SK-N-SH (cell line): ENCODE data around the gene RIOX2. TPM values are rescaled to one million over a fixed set of nuclear protein-coding genes. Genes with fewer than 3 reads are reported as not detected.
"Not testable (repeated sequence)": the region's sequence is repeated elsewhere in the genome, so short reads cannot be mapped to it uniquely, and the experiment has no call there.

ENCODE experiments used
- CTCF ChIA-PET: fragments of 300-600, 350-600 bp; formaldehyde crosslinking; extraction: SDS; loops from one replicate; lab custom pipeline; 2021; lab: Yijun Ruan, JAX
- POLR2A ChIA-PET: fragments of 350-600 bp; sonication (Branson Sonifier 250); formaldehyde crosslinking; extraction: SDS; loops from one replicate; lab custom pipeline; 2020; ENCODE audit warnings: antibody characterized with exemption, inconsistent platforms; lab: Yijun Ruan, JAX
- DNase-seq: peaks from one replicate; pipeline ENCODE4 v3.0.0; 2012
- H2AFZ ChIP-seq: fragments of 200-600 bp; sonication (generic); 2 replicates; pipeline ENCODE4 v1.8.1; 2016; ENCODE audit warnings: antibody characterized with exemption, mild to moderate bottlenecking, low read depth
- H3F3A ChIP-seq: fragments of 200-600 bp; sonication (generic); replicated peaks from 2 replicates; pipeline ENCODE3; 2016; ENCODE audit warnings: antibody characterized with exemption, mild to moderate bottlenecking; ENCODE audit not compliant: insufficient read depth
- H3K27ac ChIP-seq, 2 experiments: fragments of 200-500 bp in 1 of 2; fragments of 200-600 bp in 1 of 2; sonication (Bioruptor generic) in 1 of 2; sonication (generic), shearing (Covaris generic) in 1 of 2; 2 replicates each; pipeline versions ENCODE4 v1.5.1 to v1.6.1; 2014 to 2016; ENCODE audit warnings: low read depth in 2 of 2, inconsistent platforms in 1 of 2, low read length in 1 of 2, mild to moderate bottlenecking in 1 of 2, mixed read lengths in 1 of 2
- H3K27me3 ChIP-seq: fragments of 200-600 bp; sonication (generic), shearing (Covaris generic); 2 replicates; pipeline ENCODE4 v1.6.1; 2016; ENCODE audit warnings: mixed run types; ENCODE audit not compliant: insufficient read depth
- H3K36me3 ChIP-seq, 2 experiments: fragments of 200-500 bp in 1 of 2; fragments of 200-600 bp in 1 of 2; sonication (Bioruptor generic) in 1 of 2; sonication (generic) in 1 of 2; replicated peaks in 1 of 2; 2 replicates each; pipeline versions ENCODE3 to v1.5.1; 2014 to 2016; ENCODE audit warnings: low read length in 1 of 2, mild to moderate bottlenecking in 1 of 2; ENCODE audit not compliant: insufficient read depth in 2 of 2, control insufficient read depth in 1 of 2
- H3K4me1 ChIP-seq, 2 experiments: fragments of 200-500 bp in 1 of 2; fragments of 200-600 bp in 1 of 2; sonication (Bioruptor generic) in 1 of 2; sonication (generic), shearing (Covaris generic) in 1 of 2; 2 replicates each; pipeline versions ENCODE4 v1.5.1 to v1.6.1; 2014 to 2016; ENCODE audit warnings: low read depth in 1 of 2, low read length in 1 of 2, mixed run types in 1 of 2; ENCODE audit not compliant: insufficient read depth in 2 of 2, control insufficient read depth in 1 of 2
- H3K4me2 ChIP-seq: fragments of 200-600 bp; sonication (generic), shearing (Covaris generic); 2 replicates; pipeline ENCODE4 v1.6.1; 2017; ENCODE audit warnings: mixed run types
- H3K4me3 ChIP-seq, 2 experiments: fragments of 200-500 bp in 1 of 2; fragments of 200-600 bp in 1 of 2; sonication (Bioruptor generic) in 1 of 2; sonication (generic), shearing (Covaris generic) in 1 of 2; 2 replicates each; pipeline versions ENCODE4 v1.5.1 to v1.8.1; 2014 to 2016; ENCODE audit warnings: low read depth in 2 of 2, inconsistent platforms in 1 of 2, low read length in 1 of 2, mild to moderate bottlenecking in 1 of 2, mixed read lengths in 1 of 2, moderate library complexity in 1 of 2
- H3K79me2 ChIP-seq: fragments of 200-600 bp; sonication (generic); 2 replicates; pipeline ENCODE4 v1.8.1; 2017; ENCODE audit warnings: mild to moderate bottlenecking; ENCODE audit not compliant: insufficient read depth
- H3K9ac ChIP-seq: fragments of 200-600 bp; sonication (generic); 2 replicates; pipeline ENCODE4 v1.6.1; 2017; ENCODE audit warnings: mixed run types
- H3K9me2 ChIP-seq: fragments of 200-600 bp; sonication (generic); 2 replicates; pipeline ENCODE4 v1.6.1; 2017; ENCODE audit warnings: mixed run types
- H3K9me3 ChIP-seq: fragments of 200-600 bp; sonication (generic); 2 replicates; pipeline ENCODE4 v1.6.1; 2017; ENCODE audit warnings: mixed run types, mild to moderate bottlenecking, moderate library complexity
- H4K20me1 ChIP-seq: fragments of 200-600 bp; sonication (generic); 2 replicates; pipeline ENCODE4 v1.6.1; 2017; ENCODE audit warnings: mild to moderate bottlenecking, mixed run types; ENCODE audit not compliant: insufficient read depth
- ELF1 ChIP-seq: IDR thresholded peaks from 2 replicates; pipeline ENCODE4 v1.4.0; 2012
- EZH2phosphoT487 ChIP-seq: fragments of 200-600 bp; sonication (generic); IDR thresholded peaks from 2 replicates; pipeline ENCODE4 v1.6.1; 2017; ENCODE audit warnings: low read depth, mixed run types, mild to moderate bottlenecking, antibody characterized with exemption, moderate library complexity, borderline replicate concordance
- FOSL2 ChIP-seq: IDR thresholded peaks from 2 replicates; pipeline ENCODE4 v1.4.0; 2012; ENCODE audit warnings: low read depth, mild to moderate bottlenecking, moderate library complexity, borderline replicate concordance
- FOXJ3 ChIP-seq: sonication (generic); formaldehyde crosslinking; IDR thresholded peaks from 2 replicates; pipeline ENCODE4 v1.5.1; 2020; ENCODE audit warnings: mild to moderate bottlenecking, missing genetic modification reagents
- FOXM1 ChIP-seq: IDR thresholded peaks from 2 replicates; pipeline ENCODE4 v1.4.0; 2012; ENCODE audit warnings: low read depth, mild to moderate bottlenecking
- GABPA ChIP-seq: IDR thresholded peaks from 2 replicates; pipeline ENCODE4 v1.4.0; 2012; ENCODE audit warnings: low read depth, mild to moderate bottlenecking
- GATA2 ChIP-seq: sonication (generic); formaldehyde crosslinking; IDR thresholded peaks from 2 replicates; pipeline ENCODE4 v1.5.0; 2020; ENCODE audit warnings: mild to moderate bottlenecking, missing genetic modification reagents
- IRF3 ChIP-seq: fragments of 150-350 bp; IDR thresholded peaks from 2 replicates; pipeline ENCODE4 v1.6.1; 2016; ENCODE audit warnings: mild to moderate bottlenecking, low read depth, low read length
- MEF2A ChIP-seq: IDR thresholded peaks from 2 replicates; pipeline ENCODE4 v1.4.0; 2012; ENCODE audit warnings: low read depth, borderline replicate concordance
- NFIC ChIP-seq: IDR thresholded peaks from 2 replicates; pipeline ENCODE4 v1.4.0; 2012; ENCODE audit warnings: borderline replicate concordance
- NRF1 ChIP-seq: IDR thresholded peaks from 2 replicates; pipeline ENCODE4 v1.6.1; 2012; ENCODE audit warnings: low read depth, mild to moderate bottlenecking, low read length
- POLR2AphosphoS5 ChIP-seq: IDR thresholded peaks from 2 replicates; pipeline ENCODE4 v1.6.1; 2012; ENCODE audit warnings: low read depth, low read length
- RCOR1 ChIP-seq: fragments of 150-350 bp; IDR thresholded peaks from 2 replicates; pipeline ENCODE4 v1.6.1; 2017; ENCODE audit warnings: antibody characterized with exemption, low read length
- RFX5 ChIP-seq: IDR thresholded peaks from 2 replicates; pipeline ENCODE4 v1.6.1; 2012; ENCODE audit warnings: mild to moderate bottlenecking, improper control_type of control experiment, low read length
- SMC3 ChIP-seq: IDR thresholded peaks from 2 replicates; pipeline ENCODE4 v1.6.1; 2012; ENCODE audit warnings: low read depth, low read length, improper control_type of control experiment
- TAF1 ChIP-seq: IDR thresholded peaks from 2 replicates; pipeline ENCODE4 v1.6.1; 2012; ENCODE audit warnings: low read depth, mild to moderate bottlenecking, low read length, moderate library complexity, borderline replicate concordance
- TEAD4 ChIP-seq: IDR thresholded peaks from 2 replicates; pipeline ENCODE4 v1.4.0; 2012; ENCODE audit warnings: mild to moderate bottlenecking, borderline replicate concordance; ENCODE audit not compliant: insufficient read depth
- USF1 ChIP-seq: IDR thresholded peaks from 2 replicates; pipeline ENCODE4 v1.4.0; 2012; ENCODE audit warnings: low read depth, borderline replicate concordance
- USF2 ChIP-seq: fragments of 150-350 bp; IDR thresholded peaks from 2 replicates; pipeline ENCODE4 v1.6.1; 2017; ENCODE audit warnings: antibody characterized with exemption, low read length, low read depth, borderline replicate concordance
- YY1 ChIP-seq: IDR thresholded peaks from 2 replicates; pipeline ENCODE4 v1.4.0; 2012; ENCODE audit warnings: low read depth, mild to moderate bottlenecking
- WGBS: methylation state at CpG from one replicate; pipeline ENCODE4 v1.1.6; 2017; ENCODE audit warnings: low lambda C conversion rate; 5-methylcytosine and 5-hydroxymethylcytosine counted together
- polyA plus RNA-seq, 3 experiments: library from polyadenylated mRNA; depleted of rRNA; stranded (reverse); fragments of >200 nt; gene quantifications; 2 replicates each; pipeline ENCODE4 v1.2.3, GENCODE V29; 2012

The RIOX2 gene
- polyA plus RNA-seq, 1 of the 3 experiments (the other 2 are of a cell fraction) = 12.9 TPM

- Histone ChIP-seq H3K9ac (no peak overlapping the region), H3K36me3 (no peaks in the 10 kb centered on the region), H3K9me3 (no peaks in the 10 kb centered on the region), H4K20me1 (no peaks in the 10 kb centered on the region), H3F3A (no peaks in the 10 kb centered on the region), H3K4me1 (no peaks in the 10 kb centered on the region), H3K4me2 (no peak overlapping the region), H3K27ac (no peak overlapping the region), H3K79me2 (no peaks in the 10 kb centered on the region), H3K4me3 (no peak overlapping the region), H3K27me3 (no peaks in the 10 kb centered on the region), H3K9me2 (no peaks in the 10 kb centered on the region), H2AFZ (no peak overlapping the region)
- WGBS = 6% methylated on average over 2 of the region's 2 CpGs
- no peak for DNase-seq
- TF ChIP-seq SMC3 = no peak
- TF ChIP-seq EZH2phosphoT487 = no peak
- no peak for TF ChIP-seq RFX5
- no peak for TF ChIP-seq TAF1
- no peak for TF ChIP-seq NRF1
- TF ChIP-seq TEAD4 = no peak
- no peak for TF ChIP-seq FOSL2
- no peak for TF ChIP-seq USF1
- TF ChIP-seq NFIC = no peak
- no peak for TF ChIP-seq RCOR1
- TF ChIP-seq GATA2 (CRISPR knock-in tag) = no peak
- TF ChIP-seq ELF1 = no peak
- no peak for TF ChIP-seq FOXM1
- TF ChIP-seq FOXJ3 (CRISPR knock-in tag) = no peak
- no peak for TF ChIP-seq MEF2A
- TF ChIP-seq IRF3 = no peak
- no peak for TF ChIP-seq YY1
- no peak for TF ChIP-seq USF2
- no peak for TF ChIP-seq GABPA
- TF ChIP-seq POLR2AphosphoS5 = no peak
- ChIA-PET POLR2A (no interaction called here), CTCF (interaction anchor here (0.6 to 4.9 kb wide), 8 partner anchors 9 to 1150 kb away, joined by 3 to 30 read pairs (median 4); no protein-coding TSS in a partner anchor)
Measured at GRCh38 chr3:98012979-98013378, 40.7 kb upstream of the RIOX2 start.

GRCh38 chr3:98010883-98011449, 38.7 kb upstream of the RIOX2 start:
- H3K27ac ChIP-seq, H3K27me3 ChIP-seq, H3K79me2 ChIP-seq, H3K9ac ChIP-seq, H3K4me1 ChIP-seq, DNase-seq, H3K9me3 ChIP-seq, H3F3A ChIP-seq, POLR2A ChIA-PET, H2AFZ ChIP-seq, H4K20me1 ChIP-seq, H3K36me3 ChIP-seq, H3K4me3 ChIP-seq, H3K9me2 ChIP-seq, H3K4me2 ChIP-seq: not testable (repeated sequence)
- CTCF ChIA-PET = interaction anchor here (0.7 to 4.9 kb wide), 6 partner anchors 11 to 291 kb away, joined by 3 to 30 read pairs (median 4); partner anchors contain the start of gene CRYBG3
- WGBS = 47% methylated on average over 3 of the region's 4 CpGs
